DND-41 (cell line): ENCODE measurements around the gene FABP7.
"Not testable (repeated sequence)": the region's sequence is repeated elsewhere in the genome, so short reads cannot be mapped to it uniquely, and the experiment has no call there.

ENCODE experiments used
- ATAC-seq: fragments of 200-7000 bp; cut with Tn5 transposase; 3 replicates; pipeline ENCODE4 v1.9.1; 2021; ENCODE audit warnings: low read depth; ENCODE audit not compliant: insufficient read depth
- DNase-seq: peaks from one replicate; pipeline ENCODE4 v3.0.0-alpha.2; 2020
- H2AFZ ChIP-seq: 2 replicates; pipeline ENCODE4 v1.6.0; 2012; ENCODE audit warnings: low read depth, low read length
- H3K27ac ChIP-seq: 2 replicates; pipeline ENCODE4 v1.5.1; 2012; ENCODE audit warnings: low read length, inconsistent platforms
- H3K27me3 ChIP-seq: fragments of 200-600 bp; sonication (generic); 2 replicates; pipeline ENCODE4 v1.6.0; 2012; ENCODE audit warnings: low read length, mild to moderate bottlenecking, inconsistent platforms; ENCODE audit not compliant: insufficient read depth, poor library complexity
- H3K36me3 ChIP-seq: 2 replicates; pipeline ENCODE4 v1.5.1; 2012; ENCODE audit warnings: low read length, inconsistent platforms; ENCODE audit not compliant: insufficient read depth
- H3K4me1 ChIP-seq: 2 replicates; pipeline ENCODE4 v1.5.1; 2012; ENCODE audit warnings: mild to moderate bottlenecking, low read length; ENCODE audit not compliant: insufficient read depth
- H3K4me2 ChIP-seq: 2 replicates; pipeline ENCODE4 v1.6.0; 2012; ENCODE audit warnings: mild to moderate bottlenecking, moderate library complexity, low read length, inconsistent platforms; ENCODE audit not compliant: insufficient read depth
- H3K4me3 ChIP-seq, 2 experiments: fragments of 200-600 bp in 1 of 2; shearing (Covaris generic) in 1 of 2; 2 replicates each; pipeline ENCODE4 v1.5.1; 2012 to 2016; ENCODE audit warnings: inconsistent platforms in 2 of 2, low read length in 2 of 2, mild to moderate bottlenecking in 2 of 2, low read depth in 1 of 2, moderate library complexity in 1 of 2
- H3K79me2 ChIP-seq: 2 replicates; pipeline ENCODE4 v1.6.0; 2012; ENCODE audit warnings: low read length, inconsistent platforms; ENCODE audit not compliant: insufficient read depth
- H3K9ac ChIP-seq: 2 replicates; pipeline ENCODE4 v1.6.0; 2012; ENCODE audit warnings: low read depth, mild to moderate bottlenecking, inconsistent platforms, low read length, moderate library complexity
- H3K9me3 ChIP-seq: 2 replicates; pipeline ENCODE4 v1.5.1; 2012; ENCODE audit warnings: low read length, moderate library complexity, mild to moderate bottlenecking, inconsistent platforms; ENCODE audit not compliant: insufficient read depth, severe bottlenecking
- H4K20me1 ChIP-seq: 2 replicates; pipeline ENCODE4 v1.6.0; 2012; ENCODE audit warnings: low read length; ENCODE audit not compliant: insufficient read depth
- EZH2 ChIP-seq: IDR thresholded peaks from 3 replicates; pipeline ENCODE4 v1.6.1; 2012; ENCODE audit warnings: borderline replicate concordance, low read depth, mild to moderate bottlenecking, moderate library complexity, low read length, inconsistent platforms; ENCODE audit not compliant: severe bottlenecking
- TF ChIP-seq, protein P1 (sequence below): IDR thresholded peaks from 2 replicates; pipeline ENCODE4 v1.5.1; 2012; ENCODE audit warnings: borderline replicate concordance, low read length, moderate library complexity, mild to moderate bottlenecking; ENCODE audit not compliant: poor library complexity, severe bottlenecking; ENCODE audit errors: extremely low read depth

Gene FABP7

DNA sequence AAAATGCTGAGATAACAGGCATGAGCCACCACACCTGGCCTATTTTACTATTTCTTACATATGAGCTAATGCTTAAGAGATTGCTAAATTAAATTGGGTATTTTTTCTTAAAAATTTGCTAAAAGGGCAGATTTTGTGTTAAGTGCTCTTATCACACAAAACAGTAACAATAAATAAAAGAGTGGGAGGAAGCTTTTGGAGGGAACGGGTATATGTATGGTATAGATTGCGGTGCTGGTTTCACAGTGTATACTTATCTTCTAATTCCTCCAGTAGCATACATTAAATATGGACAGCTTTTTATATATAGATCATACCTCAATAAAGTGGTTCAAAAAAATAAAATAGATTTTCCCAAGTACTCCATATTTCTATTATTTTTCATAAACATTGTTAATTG, 39.4 kb upstream of the FABP7 start:
- no peak overlapping the region for H2AFZ ChIP-seq
- no peaks in the 10 kb centered on the region for H4K20me1 ChIP-seq
- H3K36me3 ChIP-seq = no peaks in the 10 kb centered on the region
- no peak overlapping the region for H3K4me2 ChIP-seq
- TF ChIP-seq, protein P1, sequence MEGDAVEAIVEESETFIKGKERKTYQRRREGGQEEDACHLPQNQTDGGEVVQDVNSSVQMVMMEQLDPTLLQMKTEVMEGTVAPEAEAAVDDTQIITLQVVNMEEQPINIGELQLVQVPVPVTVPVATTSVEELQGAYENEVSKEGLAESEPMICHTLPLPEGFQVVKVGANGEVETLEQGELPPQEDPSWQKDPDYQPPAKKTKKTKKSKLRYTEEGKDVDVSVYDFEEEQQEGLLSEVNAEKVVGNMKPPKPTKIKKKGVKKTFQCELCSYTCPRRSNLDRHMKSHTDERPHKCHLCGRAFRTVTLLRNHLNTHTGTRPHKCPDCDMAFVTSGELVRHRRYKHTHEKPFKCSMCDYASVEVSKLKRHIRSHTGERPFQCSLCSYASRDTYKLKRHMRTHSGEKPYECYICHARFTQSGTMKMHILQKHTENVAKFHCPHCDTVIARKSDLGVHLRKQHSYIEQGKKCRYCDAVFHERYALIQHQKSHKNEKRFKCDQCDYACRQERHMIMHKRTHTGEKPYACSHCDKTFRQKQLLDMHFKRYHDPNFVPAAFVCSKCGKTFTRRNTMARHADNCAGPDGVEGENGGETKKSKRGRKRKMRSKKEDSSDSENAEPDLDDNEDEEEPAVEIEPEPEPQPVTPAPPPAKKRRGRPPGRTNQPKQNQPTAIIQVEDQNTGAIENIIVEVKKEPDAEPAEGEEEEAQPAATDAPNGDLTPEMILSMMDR = no peak
- TF ChIP-seq EZH2 = no peak
- DNase-seq (no peak), ATAC-seq (no peak)
- H3K79me2 ChIP-seq = no peaks in the 10 kb centered on the region
- H3K9ac ChIP-seq = no peak overlapping the region
- no peaks in the 10 kb centered on the region for H3K4me1 ChIP-seq
- no peak overlapping the region for H3K4me3 ChIP-seq
- H3K9me3 ChIP-seq = no peaks in the 10 kb centered on the region
- no peak overlapping the region for H3K27ac ChIP-seq
- no peaks in the 10 kb centered on the region for H3K27me3 ChIP-seq

DNA sequence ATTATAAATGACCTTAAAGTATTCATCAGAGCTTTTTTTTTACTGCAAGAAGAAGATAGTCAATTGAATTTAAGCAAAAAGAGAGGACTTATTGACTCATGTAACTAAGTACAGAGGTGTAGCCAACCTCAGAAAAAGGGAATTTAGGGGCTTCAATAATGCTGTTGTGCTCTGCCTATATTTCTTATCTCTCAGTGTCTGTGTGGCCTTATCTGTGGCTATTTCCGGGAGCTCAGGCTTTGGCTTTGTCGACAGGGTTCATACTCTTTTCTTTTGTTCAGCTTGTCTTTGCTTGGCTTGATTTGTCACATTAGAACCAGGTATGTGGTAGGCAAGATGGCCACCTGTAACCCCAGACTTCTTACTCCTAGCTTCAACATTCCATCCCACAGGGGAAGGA, 38.6 kb upstream of the FABP7 start:
- Histone ChIP-seq H3K9me3 (no peaks in the 10 kb centered on the region), H3K4me3 (no peak overlapping the region), H3K4me2 (no peak overlapping the region), H3K4me1 (no peaks in the 10 kb centered on the region), H3K79me2 (no peaks in the 10 kb centered on the region), H3K27me3 (no peaks in the 10 kb centered on the region), H3K9ac (no peak overlapping the region), H3K36me3 (no peaks in the 10 kb centered on the region), H4K20me1 (no peaks in the 10 kb centered on the region), H3K27ac (no peak overlapping the region), H2AFZ (no peak overlapping the region)
- DNase-seq (no peak), ATAC-seq (no peak)
- no peak for TF ChIP-seq EZH2
- TF ChIP-seq, protein P1 = no peak

DNA sequence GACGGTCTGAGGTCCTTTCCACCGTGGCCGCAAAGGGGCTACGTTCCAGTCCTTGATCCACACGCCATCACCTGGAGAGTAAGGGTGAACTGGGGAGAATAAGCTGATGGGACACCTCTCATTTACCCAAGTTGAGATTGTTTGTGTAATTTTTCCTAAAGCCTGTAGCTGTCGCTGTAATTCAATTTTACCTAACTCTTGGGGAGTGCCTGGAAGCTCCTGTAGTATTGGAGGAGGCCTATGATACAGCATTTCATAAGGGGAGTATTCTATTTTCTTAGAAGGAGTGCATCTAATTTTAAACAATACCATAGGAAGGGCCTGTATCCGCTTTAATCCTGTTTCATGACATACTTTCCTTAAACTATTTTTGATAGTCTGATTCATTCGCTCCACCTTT, 35.3 kb upstream of the FABP7 start:
- not testable (repeated sequence) for H2AFZ ChIP-seq, H4K20me1 ChIP-seq, H3K36me3 ChIP-seq, H3K27ac ChIP-seq, H3K9me3 ChIP-seq, H3K4me2 ChIP-seq, ATAC-seq, H3K4me3 ChIP-seq, DNase-seq, H3K9ac ChIP-seq, H3K4me1 ChIP-seq, H3K27me3 ChIP-seq, H3K79me2 ChIP-seq
- TF ChIP-seq, protein P1 = peak; percentile 31

DNA sequence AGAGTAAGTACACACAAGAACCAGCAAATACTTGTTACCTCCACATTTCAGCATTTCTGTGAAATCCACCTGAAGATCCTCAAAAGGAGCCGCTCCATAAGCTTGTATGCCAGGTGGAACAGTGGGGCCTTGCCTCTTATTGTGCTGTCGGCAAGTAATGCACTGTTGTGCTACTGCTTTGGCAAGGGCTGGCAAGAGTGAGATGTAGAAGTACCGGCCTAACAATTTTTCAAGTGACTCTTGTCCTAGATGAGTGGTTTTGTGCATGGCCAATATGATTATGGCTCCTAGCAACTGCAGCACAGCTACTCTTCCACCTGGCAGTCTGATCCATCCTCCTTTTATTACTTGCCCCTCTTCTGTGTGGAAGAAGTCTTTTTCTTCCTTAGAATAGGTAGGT, 34.7 kb upstream of the FABP7 start:
- not testable (repeated sequence) for H3K36me3 ChIP-seq

More for the DNA sequence above, 34.7 kb upstream of the FABP7 start:
- not testable (repeated sequence) for H3K79me2 ChIP-seq, H3K9me3 ChIP-seq, H3K27me3 ChIP-seq, H4K20me1 ChIP-seq, DNase-seq, H3K4me2 ChIP-seq, ATAC-seq, H3K27ac ChIP-seq, H2AFZ ChIP-seq, H3K9ac ChIP-seq, H3K4me3 ChIP-seq, H3K4me1 ChIP-seq
